Hepatocyte (in vitro differentiated cells): ENCODE results near the gene PARP3. TPM values are rescaled to one million over a fixed set of nuclear protein-coding genes. Genes with fewer than 3 reads are reported as not detected.
A peak's percentile ranks its signal among the peaks of the same experiment; 100 is the strongest.

ENCODE experiments used
- DNase-seq: peaks from one replicate; pipeline ENCODE4 v3.0.0-alpha.2; 2016; ENCODE audit warnings: low spot score
- H2AFZ ChIP-seq: fragments of 200-600 bp; sonication (generic); 2 replicates; pipeline ENCODE4 v1.6.0; 2016; ENCODE audit warnings: antibody characterized with exemption, mild to moderate bottlenecking
- H3K27ac ChIP-seq: fragments of 200-600 bp; sonication (generic); 2 replicates; pipeline ENCODE4 v1.5.1; 2016; ENCODE audit warnings: mild to moderate bottlenecking
- H3K27me3 ChIP-seq: fragments of 200-600 bp; sonication (generic); 2 replicates; pipeline ENCODE4 v1.6.1; 2016
- H3K36me3 ChIP-seq: fragments of 200-600 bp; sonication (generic); replicated peaks from 2 replicates; pipeline ENCODE4 v1.5.1; 2016; ENCODE audit warnings: low read depth; ENCODE audit not compliant: insufficient read depth
- H3K4me1 ChIP-seq: fragments of 200-600 bp; sonication (generic); 2 replicates; pipeline ENCODE4 v1.5.1; 2016; ENCODE audit warnings: mild to moderate bottlenecking, moderate library complexity; ENCODE audit not compliant: insufficient read depth
- H3K4me2 ChIP-seq: fragments of 200-600 bp; sonication (generic); 2 replicates; pipeline ENCODE4 v1.6.0; 2016
- H3K4me3 ChIP-seq: fragments of 200-600 bp; sonication (generic); 2 replicates; pipeline ENCODE4 v1.5.1; 2016; ENCODE audit warnings: mild to moderate bottlenecking
- H3K79me2 ChIP-seq: fragments of 200-600 bp; sonication (generic); 2 replicates; pipeline ENCODE4 v1.6.0; 2017; ENCODE audit warnings: mild to moderate bottlenecking
- H3K9me2 ChIP-seq: fragments of 200-600 bp; sonication (generic); replicated peaks from 2 replicates; pipeline ENCODE4 v1.6.0; 2017; ENCODE audit warnings: mild to moderate bottlenecking; ENCODE audit not compliant: insufficient read depth
- H3K9me3 ChIP-seq: fragments of 200-600 bp; sonication (generic); 2 replicates; pipeline ENCODE4 v1.5.1; 2016; ENCODE audit warnings: low read depth, mild to moderate bottlenecking
- H4K20me1 ChIP-seq: fragments of 200-600 bp; sonication (generic); 2 replicates; pipeline ENCODE4 v1.6.0; 2016; ENCODE audit warnings: mild to moderate bottlenecking; ENCODE audit not compliant: insufficient read depth, poor library complexity, severe bottlenecking
- CTCF ChIP-seq: fragments of 200-600 bp; sonication (generic); IDR thresholded peaks from 2 replicates; pipeline ENCODE4 v1.5.1; 2016; ENCODE audit warnings: antibody characterized with exemption, mild to moderate bottlenecking; ENCODE audit not compliant: poor library complexity
- EZH2 ChIP-seq: fragments of 200-600 bp; sonication (generic); IDR thresholded peaks from 2 replicates; pipeline ENCODE4 v1.6.1; 2016; ENCODE audit warnings: antibody characterized with exemption, mild to moderate bottlenecking, borderline replicate concordance
- EZH2phosphoT487 ChIP-seq: fragments of 200-600 bp; sonication (generic); IDR thresholded peaks from one replicate; pipeline ENCODE4 v1.6.1; 2018; ENCODE audit warnings: antibody characterized with exemption, mild to moderate bottlenecking, low read depth, moderate library complexity; ENCODE audit not compliant: unreplicated experiment, severe bottlenecking
- WGBS: methylation state at CpG from one replicate; pipeline ENCODE4 v1.1.6; 2016; ENCODE audit warnings: low lambda C conversion rate; ENCODE audit errors: missing lambda C conversion rate; 5-methylcytosine and 5-hydroxymethylcytosine counted together
- polyA plus RNA-seq: library from polyadenylated mRNA; unstranded; fragments of >200 nt; fragmentation: Nextera tagmentation; extraction: Ambion mirVana; gene quantifications from 2 replicates; pipeline ENCODE4 v1.2.1, GENCODE V29; 2016
- total RNA-seq: library from RNA; depleted of rRNA; stranded (reverse); fragments of >200 nt; gene quantifications from 2 replicates; pipeline ENCODE4 v1.2.3, GENCODE V29; 2014

Gene PARP3
- total and polyA plus RNA-seq, 2 experiments from 2014 or later = 9.3 to 10.3 TPM

GRCh38 chr3:51966922-51967383, 24.8 kb downstream of the PARP3 start:
- Histone ChIP-seq H3K9me2 (no peaks in the 10 kb centered on the region), H3K27ac (peak overlapping the region; percentile 95), H3K27me3 (no peaks in the 10 kb centered on the region), H3K4me3 (peak overlapping the region; percentile 75), H3K79me2 (peaks cover 31% of the 10 kb centered on the region), H3K4me2 (peak overlapping the region; percentile 97), H3K9me3 (no peaks in the 10 kb centered on the region), H4K20me1 (no peaks in the 10 kb centered on the region), H3K36me3 (no peaks in the 10 kb centered on the region), H3K4me1 (peaks cover 31% of the 10 kb centered on the region), H2AFZ (peak overlapping the region; percentile 40)
- 12% methylated on average over 12 of the region's 33 CpGs for WGBS
- no peak for DNase-seq
- TF ChIP-seq EZH2phosphoT487 (no peak), EZH2 (no peak), CTCF (no peak)

GRCh38 chr3:51967384-51968169, 25.4 kb downstream of the PARP3 start, which contains the start of gene PCBP4:
PCBP4 (minus strand) TSS chr3:51967454; CDS start chr3:51961240, 6,214 bp downstream.
- no peaks in the 10 kb centered on the region for H3K9me3 ChIP-seq
- H3K79me2 ChIP-seq = peaks cover 34% of the 10 kb centered on the region
- H4K20me1 ChIP-seq = no peaks in the 10 kb centered on the region
- TF ChIP-seq CTCF = no peak
- no peak for TF ChIP-seq EZH2
- TF ChIP-seq EZH2phosphoT487 = no peak
- no peaks in the 10 kb centered on the region for H3K36me3 ChIP-seq
- H3K4me2 ChIP-seq = peak within 1 kb of the TSS; percentile 97
- H3K9me2 ChIP-seq = no peaks in the 10 kb centered on the region
- H3K4me1 ChIP-seq = peaks cover 31% of the 10 kb centered on the region
- 1% methylated on average over 27 of the region's 90 CpGs for WGBS
- H2AFZ ChIP-seq = peak within 1 kb of the TSS; percentile 40
- H3K27me3 ChIP-seq = no peaks in the 10 kb centered on the region
- H3K27ac ChIP-seq = peak within 1 kb of the TSS; percentile 95
- peak within 1 kb of the TSS; percentile 87 for H3K4me3 ChIP-seq
- peak; percentile 83 for DNase-seq

- H2AFZ ChIP-seq = peak overlapping the region; percentile 32
Observed at GRCh38 chr3:51968170-51968775, 26.1 kb downstream of the PARP3 start.

More at GRCh38 chr3:51968170-51968775, 26.1 kb downstream of the PARP3 start:
- TF ChIP-seq EZH2phosphoT487 (no peak), EZH2 (no peak), CTCF (no peak)
- H3K4me1 ChIP-seq = peaks cover 33% of the 10 kb centered on the region
- H3K4me3 ChIP-seq = peak overlapping the region; percentile 87
- 11% methylated on average over 6 of the region's 11 CpGs for WGBS
- no peaks in the 10 kb centered on the region for H3K9me3 ChIP-seq
- peak; percentile 62 for DNase-seq
- no peaks in the 10 kb centered on the region for H3K9me2 ChIP-seq
- H3K27me3 ChIP-seq = no peaks in the 10 kb centered on the region
- peak overlapping the region; percentile 97 for H3K4me2 ChIP-seq
- no peaks in the 10 kb centered on the region for H3K36me3 ChIP-seq
- H3K79me2 ChIP-seq = peaks cover 41% of the 10 kb centered on the region
- H3K27ac ChIP-seq = peak overlapping the region; percentile 92
- no peaks in the 10 kb centered on the region for H4K20me1 ChIP-seq
